GM12801 (cell line): ENCODE measurements around the gene ANXA3.

Experiments used
- TF ChIP-seq, protein P1 (sequence below): IDR thresholded peaks from one replicate; pipeline ENCODE4 v1.5.1; 2011; ENCODE audit warnings: control low read depth; ENCODE audit not compliant: insufficient read length; ENCODE audit errors: extremely low read depth

The ANXA3 gene

DNA sequence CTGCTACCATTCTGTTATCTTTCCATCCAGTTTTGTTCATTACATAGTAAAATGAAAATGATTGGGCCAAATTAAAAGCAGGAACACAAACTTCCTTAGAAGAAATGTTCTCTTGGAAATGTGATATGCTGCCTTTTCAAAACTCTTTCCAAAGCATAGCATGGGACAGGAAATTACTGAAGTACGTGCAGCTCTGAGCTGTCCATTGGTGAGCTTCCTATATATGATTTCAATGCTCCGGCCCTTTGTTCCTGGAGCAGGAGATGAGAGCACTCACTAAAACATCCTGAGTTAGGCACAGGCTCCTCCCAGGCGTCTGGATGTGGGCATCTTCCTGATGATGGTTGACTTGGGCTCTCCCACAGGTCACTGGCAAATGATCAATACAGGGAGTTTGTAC lies 33.0 kb upstream of the ANXA3 start:
- TF ChIP-seq, protein P1, sequence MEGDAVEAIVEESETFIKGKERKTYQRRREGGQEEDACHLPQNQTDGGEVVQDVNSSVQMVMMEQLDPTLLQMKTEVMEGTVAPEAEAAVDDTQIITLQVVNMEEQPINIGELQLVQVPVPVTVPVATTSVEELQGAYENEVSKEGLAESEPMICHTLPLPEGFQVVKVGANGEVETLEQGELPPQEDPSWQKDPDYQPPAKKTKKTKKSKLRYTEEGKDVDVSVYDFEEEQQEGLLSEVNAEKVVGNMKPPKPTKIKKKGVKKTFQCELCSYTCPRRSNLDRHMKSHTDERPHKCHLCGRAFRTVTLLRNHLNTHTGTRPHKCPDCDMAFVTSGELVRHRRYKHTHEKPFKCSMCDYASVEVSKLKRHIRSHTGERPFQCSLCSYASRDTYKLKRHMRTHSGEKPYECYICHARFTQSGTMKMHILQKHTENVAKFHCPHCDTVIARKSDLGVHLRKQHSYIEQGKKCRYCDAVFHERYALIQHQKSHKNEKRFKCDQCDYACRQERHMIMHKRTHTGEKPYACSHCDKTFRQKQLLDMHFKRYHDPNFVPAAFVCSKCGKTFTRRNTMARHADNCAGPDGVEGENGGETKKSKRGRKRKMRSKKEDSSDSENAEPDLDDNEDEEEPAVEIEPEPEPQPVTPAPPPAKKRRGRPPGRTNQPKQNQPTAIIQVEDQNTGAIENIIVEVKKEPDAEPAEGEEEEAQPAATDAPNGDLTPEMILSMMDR, result no peak

DNA sequence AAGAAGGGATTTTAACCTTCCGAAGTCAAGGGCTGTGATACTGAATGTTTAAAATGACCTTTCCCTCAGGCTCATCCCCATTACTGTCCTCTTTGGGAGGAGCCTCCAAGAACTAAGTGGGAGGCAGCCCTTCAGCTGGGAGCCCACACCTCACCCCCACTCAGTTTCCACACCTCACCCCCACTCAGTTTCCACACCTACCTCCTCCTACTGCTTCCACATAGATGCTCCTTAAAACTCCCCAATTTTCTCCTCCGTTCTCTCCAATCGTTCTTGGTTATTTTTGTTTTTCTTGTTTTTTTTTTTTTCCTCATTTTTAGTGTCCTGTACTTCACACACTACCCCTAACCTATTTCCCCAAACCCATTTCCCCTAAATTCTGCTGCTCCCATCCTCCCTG lies 31.6 kb upstream of the ANXA3 start:
- TF ChIP-seq, protein P1, result no peak

DNA sequence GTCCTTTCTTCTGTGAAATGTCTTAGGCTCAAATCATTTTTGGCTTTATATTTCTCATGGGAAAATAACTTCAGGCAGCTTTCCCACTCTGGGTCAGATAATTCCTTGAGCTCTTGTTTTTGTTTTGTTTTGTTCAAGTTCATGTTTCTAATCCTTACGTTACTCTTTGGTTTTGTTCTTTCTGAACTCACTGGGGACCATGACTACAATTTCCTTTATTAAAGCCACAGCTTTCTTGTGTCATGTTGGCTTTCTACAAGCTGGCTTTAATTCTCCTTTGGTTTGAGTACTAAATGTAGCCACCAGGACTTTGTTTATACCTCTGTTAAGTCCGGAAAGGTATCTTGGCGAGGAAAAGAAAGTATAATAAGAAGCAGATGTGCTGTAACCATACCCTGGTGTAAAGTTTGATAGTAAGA lies 30.8 kb upstream of the ANXA3 start:
- TF ChIP-seq, protein P1, result no peak

DNA sequence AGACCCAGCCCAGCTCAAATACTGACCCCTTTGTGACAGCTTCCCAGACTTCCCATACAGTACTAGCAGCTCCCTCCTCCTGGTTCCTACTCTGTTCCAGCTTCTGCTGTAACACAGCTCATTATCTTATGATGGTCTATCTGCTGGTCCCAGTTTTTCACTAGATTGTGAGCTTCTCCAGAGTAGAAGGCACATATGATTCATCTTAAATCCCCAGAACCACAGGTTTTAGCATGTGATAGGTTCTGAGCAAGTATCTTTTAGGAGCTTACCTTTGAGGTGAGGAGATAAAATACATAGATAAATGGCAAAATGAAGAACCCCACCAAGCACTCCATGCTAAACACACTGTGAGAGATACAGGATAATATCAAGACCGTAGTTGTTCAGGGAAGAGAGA lies 27.6 kb upstream of the ANXA3 start:
- TF ChIP-seq, protein P1, result no peak

DNA sequence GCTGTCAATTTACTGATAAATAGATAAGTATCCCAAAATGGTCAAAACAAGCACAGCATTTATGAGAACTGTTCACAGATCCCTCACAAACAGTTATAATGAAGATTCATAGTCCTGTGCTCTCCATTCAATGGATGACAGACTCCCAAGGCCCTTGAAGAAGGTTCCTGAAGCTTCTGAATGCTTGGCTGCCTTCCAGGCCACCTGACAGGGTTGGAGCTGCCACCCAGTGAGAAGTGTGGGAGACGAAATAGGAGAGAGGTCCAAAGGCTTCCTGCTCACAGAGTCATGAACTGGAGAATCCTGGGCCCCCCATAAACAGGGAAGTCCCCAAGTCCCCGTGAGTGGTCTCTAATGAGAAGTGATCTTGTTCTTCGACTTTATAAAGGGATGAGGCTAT lies 26.0 kb upstream of the ANXA3 start:
- TF ChIP-seq, protein P1, result no peak

DNA sequence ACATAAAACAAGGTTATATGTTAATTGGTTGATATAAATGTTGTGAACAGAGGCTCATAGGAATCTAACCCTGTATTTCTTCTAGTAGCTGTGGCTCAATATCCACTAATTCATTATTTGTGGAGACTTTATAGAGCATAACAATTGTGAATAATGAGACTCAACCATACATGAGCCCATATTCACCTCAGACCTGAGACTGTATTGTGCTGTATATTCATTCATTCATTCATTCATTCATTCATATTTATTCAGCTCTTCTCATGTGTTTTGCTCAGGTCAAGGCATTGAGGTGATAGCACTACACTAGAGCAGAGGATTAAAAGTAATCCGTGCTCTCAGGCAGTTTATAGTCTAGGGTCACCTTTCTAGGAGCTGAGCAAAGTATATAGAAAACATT lies 24.5 kb upstream of the ANXA3 start:
- TF ChIP-seq, protein P1, result no peak

DNA sequence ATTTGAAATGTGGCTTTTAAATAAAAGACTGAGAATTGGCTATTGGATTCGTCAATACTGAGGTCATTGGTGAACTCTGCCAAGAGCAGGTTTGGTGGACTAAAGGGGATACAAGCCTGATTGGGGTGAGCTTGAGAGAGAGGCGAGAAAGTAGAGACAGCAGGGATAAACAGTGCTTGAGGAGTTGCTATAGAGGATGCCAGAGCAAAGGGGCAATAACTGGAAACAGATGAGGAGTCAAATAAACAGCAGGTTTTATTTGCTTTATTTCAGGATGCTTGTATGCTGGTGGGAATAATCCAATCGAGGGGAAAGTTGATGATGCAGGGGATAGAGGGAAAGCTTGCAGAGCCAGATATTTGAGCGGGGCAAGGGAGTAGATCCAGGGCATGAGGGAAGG lies 24.0 kb upstream of the ANXA3 start:
- TF ChIP-seq, protein P1, result no peak

DNA sequence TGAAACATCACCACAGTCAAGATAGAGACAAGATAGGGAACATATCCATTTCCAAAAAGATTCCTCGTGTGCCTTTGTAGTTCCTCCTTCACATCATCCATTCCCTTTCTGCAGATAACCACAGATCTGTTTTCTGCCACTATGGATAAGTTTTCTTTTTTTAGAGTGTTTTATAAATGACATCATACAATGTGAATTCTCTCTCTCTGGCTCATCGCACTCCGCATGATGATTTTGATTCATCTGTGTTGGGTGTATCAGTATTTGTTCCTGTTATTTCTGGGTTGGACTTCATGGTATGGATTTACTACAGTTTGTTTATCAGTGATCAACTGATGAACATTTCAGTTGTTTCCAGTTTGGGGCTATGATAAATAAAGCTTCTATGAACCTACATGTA lies 23.2 kb upstream of the ANXA3 start:
- TF ChIP-seq, protein P1, result no peak
